CD4-positive, alpha-beta T cell treated with Interleukin-21 for 1 hour (primary cell): ENCODE measurements around the gene POSTN.

Source experiments
- DNase-seq: peaks from one replicate; pipeline ENCODE4 v3.0.0-alpha.2; 2020

Gene POSTN

GRCh38 chr13:37598597-37598996 lies at the start of gene POSTN:
Gene POSTN (minus strand): TSS chr13:37598768. CDS start chr13:37598726, 42 bp downstream.
- DNase-seq, result no peak

- DNase-seq, result no peak
These were observed 48.6 kb upstream of the POSTN start for GRCh38 chr13:37647031-37647650.

- DNase-seq, result no peak
These were observed 48.0 kb upstream of the POSTN start for GRCh38 chr13:37646531-37646930.

GRCh38 chr13:37645181-37645740 lies 46.7 kb upstream of the POSTN start:
- no peak for DNase-seq

- DNase-seq, result no peak
These were observed 42.8 kb upstream of the POSTN start for GRCh38 chr13:37641391-37641790.

- no peak for DNase-seq
These were observed 41.9 kb upstream of the POSTN start for GRCh38 chr13:37640499-37640898.

GRCh38 chr13:37636701-37637100 lies 38.1 kb upstream of the POSTN start:
- DNase-seq, result no peak

- no peak for DNase-seq
These were observed 33.7 kb upstream of the POSTN start for GRCh38 chr13:37632294-37632693.

- no peak for DNase-seq
These were observed 28.9 kb upstream of the POSTN start for GRCh38 chr13:37627428-37627827.

GRCh38 chr13:37621811-37622361 lies 23.3 kb upstream of the POSTN start:
- DNase-seq, result no peak

GRCh38 chr13:37618554-37618953 lies 20.0 kb upstream of the POSTN start:
- DNase-seq, result no peak

GRCh38 chr13:37617173-37617572 lies 18.6 kb upstream of the POSTN start:
- no peak for DNase-seq

GRCh38 chr13:37616131-37616530 lies 17.6 kb upstream of the POSTN start:
- DNase-seq, result no peak

- DNase-seq, result no peak
These were observed 16.7 kb upstream of the POSTN start for GRCh38 chr13:37615276-37615675.

GRCh38 chr13:37613638-37614037 lies 15.1 kb upstream of the POSTN start:
- DNase-seq, result no peak

GRCh38 chr13:37613236-37613635 lies 14.7 kb upstream of the POSTN start:
- DNase-seq, result no peak

GRCh38 chr13:37608750-37609339 lies 10.3 kb upstream of the POSTN start:
- no peak for DNase-seq

GRCh38 chr13:37602733-37603381 lies 4.3 kb upstream of the POSTN start:
- no peak for DNase-seq

GRCh38 chr13:37601648-37602440 lies 3.3 kb upstream of the POSTN start:
- no peak for DNase-seq

- DNase-seq, result no peak
These were observed 951 bp upstream of the POSTN start for GRCh38 chr13:37599519-37599918.

- no peak for DNase-seq
These were observed 1.0 kb downstream of the POSTN start for GRCh38 chr13:37597477-37598025.

GRCh38 chr13:37596805-37597204 lies 1.8 kb downstream of the POSTN start:
- no peak for DNase-seq

GRCh38 chr13:37595162-37595561 lies 3.4 kb downstream of the POSTN start:
- no peak for DNase-seq
